GM12878 (cell line): ENCODE data around the gene MGAT3. TPM values are rescaled to one million over a fixed set of nuclear protein-coding genes. Genes with fewer than 3 reads are reported as not detected.
A peak's percentile ranks its signal among the peaks of the same experiment; 100 is the strongest.

ENCODE experiments used
- ATAC-seq: fragments of 200-7000 bp; cut with Tn5 transposase; 3 replicates; pipeline ENCODE4 v1.9.1; 2020; ENCODE audit warnings: mild to moderate bottlenecking, moderate library complexity
- BruUV-seq: library from RNA; stranded (reverse); fragments of 400-500 nt; replicated peaks from 2 replicates; lab custom pipeline; 2021; lab: Mats Ljungman, UMichigan
- CTCF ChIA-PET: fragments of 300-600 bp; sonication (Branson Sonifier 250); formaldehyde crosslinking; extraction: SDS; loops from one replicate; lab custom pipeline; 2021; ENCODE audit warnings: inconsistent platforms; lab: Yijun Ruan, JAX
- POLR2A ChIA-PET: fragments of 350-600 bp; formaldehyde crosslinking; extraction: SDS; loops from one replicate; lab custom pipeline; 2021; ENCODE audit warnings: inconsistent platforms; lab: Charles Lee
- RAD21 ChIA-PET: fragments of 300-600 bp; sonication (Branson Sonifier 250); formaldehyde crosslinking; loops from one replicate; lab custom pipeline; 2023; ENCODE audit warnings: antibody characterized with exemption; ENCODE audit not compliant: unreplicated experiment; lab: Charles Lee
- SMC1A ChIA-PET: fragments of 300-600 bp; sonication (Branson Sonifier 250); formaldehyde crosslinking; loops from one replicate; lab custom pipeline; 2023; ENCODE audit not compliant: unreplicated experiment, uncharacterized antibody; lab: Charles Lee
- DNase-seq: peaks from one replicate; pipeline ENCODE4 v3.0.0-alpha.2; 2011; ENCODE audit warnings: low read depth, low spot score
- FAIRE-seq: peaks from 3 replicates; lab custom pipeline; 2011; peaks lifted over from hg19 to GRCh38; lab: Jason Lieb, UNC
- H2AFZ ChIP-seq: 2 replicates; pipeline ENCODE4 v1.6.0; 2011; ENCODE audit warnings: low read depth, low read length, control low read depth; ENCODE audit not compliant: control insufficient read depth
- H3K27ac ChIP-seq: 2 replicates; pipeline ENCODE4 v1.5.1; 2011; ENCODE audit warnings: control low read depth; ENCODE audit not compliant: control insufficient read depth, insufficient read depth
- H3K27me3 ChIP-seq, 2 experiments: replicated peaks in 1 of 2; 2 replicates each; pipeline versions ENCODE4 v1.6.0 to v1.6.1; 2011; ENCODE audit warnings: low read length in 1 of 2; ENCODE audit not compliant: control insufficient read depth in 2 of 2, insufficient read depth in 2 of 2
- H3K36me3 ChIP-seq, 2 experiments: 2 replicates each; pipeline ENCODE4 v1.5.1; 2011; ENCODE audit warnings: low read length in 1 of 2; ENCODE audit not compliant: control insufficient read depth in 2 of 2, insufficient read depth in 2 of 2
- H3K4me1 ChIP-seq: 2 replicates; pipeline ENCODE4 v1.6.1; 2011; ENCODE audit warnings: mild to moderate bottlenecking, low read length, moderate library complexity, mixed read lengths; ENCODE audit not compliant: control insufficient read depth, insufficient read depth
- H3K4me2 ChIP-seq: 2 replicates; pipeline ENCODE4 v1.6.0; 2011; ENCODE audit warnings: control low read depth; ENCODE audit not compliant: control insufficient read depth, insufficient read depth
- H3K4me3 ChIP-seq: fragments of 200-600 bp; sonication (generic); 2 replicates; pipeline ENCODE4 v1.5.1; 2016
- H3K79me2 ChIP-seq: 2 replicates; pipeline ENCODE4 v1.6.0; 2011; ENCODE audit warnings: low read length; ENCODE audit not compliant: control insufficient read depth, insufficient read depth
- H3K9ac ChIP-seq: 2 replicates; pipeline ENCODE4 v1.8.0; 2011; ENCODE audit warnings: low read length, control low read depth, mixed read lengths; ENCODE audit not compliant: control insufficient read depth, insufficient read depth
- H3K9me3 ChIP-seq: replicated peaks from 3 replicates; pipeline ENCODE4 v1.5.1; 2011; ENCODE audit warnings: mild to moderate bottlenecking, low read length; ENCODE audit not compliant: control insufficient read depth, insufficient read depth
- H4K20me1 ChIP-seq: 2 replicates; pipeline ENCODE4 v1.6.0; 2011; ENCODE audit not compliant: control insufficient read depth, insufficient read depth
- ATF7 ChIP-seq: fragments of 450-650 bp; IDR thresholded peaks from 2 replicates; pipeline ENCODE4 v1.6.1; 2016; ENCODE audit warnings: low read depth, mild to moderate bottlenecking
- KLF5 ChIP-seq: fragments of 450-650 bp; IDR thresholded peaks from 2 replicates; pipeline ENCODE4 v1.6.1; 2014; ENCODE audit warnings: mild to moderate bottlenecking; ENCODE audit not compliant: partially characterized antibody
- MEF2B ChIP-seq: fragments of 450-650 bp; IDR thresholded peaks from 2 replicates; pipeline ENCODE4 v1.6.1; 2018; ENCODE audit warnings: mild to moderate bottlenecking, moderate library complexity; ENCODE audit not compliant: partially characterized antibody, poor library complexity, severe bottlenecking
- PRDM15 ChIP-seq: fragments of 450-650 bp; formaldehyde crosslinking; IDR thresholded peaks from 2 replicates; pipeline ENCODE4 v1.4.0; 2020; ENCODE audit warnings: mild to moderate bottlenecking, moderate library complexity
- RCOR1 ChIP-seq: conservative IDR thresholded peaks from 2 replicates; pipeline ENCODE4 v1.6.1; 2012; ENCODE audit warnings: low read depth, low read length, improper control_type of control experiment
- WGBS: methylation state at CpG from one replicate; pipeline ENCODE4 v1.1.6; 2016; ENCODE audit warnings: low lambda C conversion rate; ENCODE audit not compliant: insufficient replicate concordance, insufficient coverage; ENCODE audit errors: missing lambda C conversion rate; 5-methylcytosine and 5-hydroxymethylcytosine counted together
- in situ Hi-C: fragments of 300-500 bp; cut with MboI; formaldehyde crosslinking; loops from 9 replicates; pipeline ENCODE4 v1.14.3; 2018; ENCODE audit warnings: mixed read lengths
- intact Hi-C: fragments of 100-400 bp; cut with micrococcal nuclease; formaldehyde crosslinking; loops from one replicate; pipeline ENCODE4 v1.14.2; 2022; ENCODE audit not compliant: unreplicated experiment
- polyA plus RNA-seq, 11 experiments: library from polyadenylated mRNA; depleted of rRNA in 4 of 11; unstranded in 6 of 11; stranded (reverse) in 5 of 11; fragments of >200 nt; fragmentation: Nextera tagmentation in 4 of 11; fragmentation: Illumina TruSeq in 1 of 11; extraction: Ambion mirVana in 4 of 11; extraction: Trizol in 1 of 11; gene quantifications; 1 replicate in 1 of 11; 2 replicates in 10 of 11; pipeline versions ENCODE4 v1.2.1 to v1.2.3, GENCODE V29; 2011 to 2016; ENCODE audit warnings: inconsistent platforms in 2 of 11, missing spikeins in 2 of 11, low read depth in 1 of 11
- total RNA-seq, 4 experiments: library from RNA; depleted of rRNA in 3 of 4; stranded (reverse); fragments of >200 nt in 3 of 4; fragmentation: Illumina TruSeq in 1 of 4; extraction: Trizol in 1 of 4; gene quantifications; 2 replicates each; pipeline versions ENCODE4 v1.2.1 to v1.2.3, GENCODE V29; 2013 to 2021
- TF ChIP-seq, protein P1 (sequence below): fragments of 450-650 bp; IDR thresholded peaks from 2 replicates; pipeline ENCODE4 v1.6.1; 2014; ENCODE audit warnings: mild to moderate bottlenecking
- TF ChIP-seq, protein P2 (sequence below): fragments of 150-350 bp; IDR thresholded peaks from 2 replicates; pipeline ENCODE4 v1.6.1; 2016; ENCODE audit warnings: low read depth, low read length

The MGAT3 gene
- total and polyA plus RNA-seq, 10 of the 15 experiments (the other 5 are each of a cell fraction or from before 2014, with no cell fraction given): 0.32 to 40.2 (median 11.9) TPM

DNA sequence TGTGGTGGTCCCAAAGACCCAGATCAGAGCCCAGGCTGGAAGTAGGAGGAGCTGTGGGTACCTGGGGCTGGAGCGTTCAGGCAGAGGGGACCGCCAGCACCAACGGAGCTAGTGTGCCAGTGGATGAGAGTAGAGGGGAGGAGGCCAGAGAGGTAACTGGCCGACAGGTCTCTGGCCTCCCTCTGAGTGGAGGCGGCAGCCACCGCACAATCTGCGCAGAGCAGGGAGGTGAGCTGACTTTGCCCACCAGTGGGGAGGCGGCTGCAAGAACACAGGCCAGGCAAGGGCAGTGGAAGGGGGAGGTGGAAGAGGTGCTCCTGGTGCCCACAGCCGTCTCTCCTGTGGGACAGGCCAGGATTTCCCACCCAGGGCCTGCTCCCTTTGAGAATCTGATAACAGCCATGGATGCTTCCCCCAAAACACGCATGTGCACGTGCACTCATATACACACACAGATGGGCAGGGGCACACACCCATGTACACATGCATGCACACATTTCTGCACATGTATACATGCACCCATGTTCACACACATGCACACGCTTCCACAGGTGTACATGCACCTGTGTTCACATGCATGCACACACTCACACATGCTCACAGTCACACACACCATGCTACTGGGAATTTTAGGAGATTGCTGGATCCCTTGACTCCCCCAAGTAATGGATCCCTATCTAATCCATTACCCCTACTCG lies 6.4 kb upstream of the MGAT3 start:
- no peak overlapping the region for H3K9ac ChIP-seq
- no peaks in the 10 kb centered on the region for H3K27me3 ChIP-seq
- in situ Hi-C loops (no loop called here), intact Hi-C loops (no loop called here)
- FAIRE-seq: no peak
- no peak overlapping the region; the same call in 1 of the 2 replicates for H3K4me3 ChIP-seq
- WGBS: 86% methylated on average over 12 of the region's 13 CpGs
- peaks cover 50% of the 10 kb centered on the region for H3K79me2 ChIP-seq
- no peak for DNase-seq
- H3K27ac ChIP-seq: no peak overlapping the region
- H3K4me1 ChIP-seq: peaks cover 58% of the 10 kb centered on the region
- no peaks in the 10 kb centered on the region; a peak in 1 of 4 replicates for H3K36me3 ChIP-seq
- SMC1A ChIA-PET: interaction anchor here (0.7 to 5.9 kb wide), 3 partner anchors 9 to 13 kb away, joined by 3 to 50 read pairs (median 7); no protein-coding TSS in a partner anchor
- CTCF ChIA-PET: interaction anchor here (1.2 to 5.8 kb wide), 3 partner anchors 8 to 77 kb away, joined by 3 to 27 read pairs (median 4); no protein-coding TSS in a partner anchor
- no peaks in the 10 kb centered on the region for H3K9me3 ChIP-seq
- peak overlapping the region; percentile 99 for H3K4me2 ChIP-seq
- POLR2A ChIA-PET: interaction anchor here (1.0 to 4.7 kb wide), 2 partner anchors 12 to 22 kb away, joined by 3 to 38 read pairs; no protein-coding TSS in a partner anchor
- RAD21 ChIA-PET: no interaction called here
- no peaks in the 10 kb centered on the region for H4K20me1 ChIP-seq
- TF ChIP-seq, protein P1, sequence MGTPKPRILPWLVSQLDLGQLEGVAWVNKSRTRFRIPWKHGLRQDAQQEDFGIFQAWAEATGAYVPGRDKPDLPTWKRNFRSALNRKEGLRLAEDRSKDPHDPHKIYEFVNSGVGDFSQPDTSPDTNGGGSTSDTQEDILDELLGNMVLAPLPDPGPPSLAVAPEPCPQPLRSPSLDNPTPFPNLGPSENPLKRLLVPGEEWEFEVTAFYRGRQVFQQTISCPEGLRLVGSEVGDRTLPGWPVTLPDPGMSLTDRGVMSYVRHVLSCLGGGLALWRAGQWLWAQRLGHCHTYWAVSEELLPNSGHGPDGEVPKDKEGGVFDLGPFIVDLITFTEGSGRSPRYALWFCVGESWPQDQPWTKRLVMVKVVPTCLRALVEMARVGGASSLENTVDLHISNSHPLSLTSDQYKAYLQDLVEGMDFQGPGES: no peak
- TF ChIP-seq MEF2B: no peak
- no peak for TF ChIP-seq KLF5
- TF ChIP-seq RCOR1: no peak
- no peak for TF ChIP-seq PRDM15
- TF ChIP-seq, protein P2, sequence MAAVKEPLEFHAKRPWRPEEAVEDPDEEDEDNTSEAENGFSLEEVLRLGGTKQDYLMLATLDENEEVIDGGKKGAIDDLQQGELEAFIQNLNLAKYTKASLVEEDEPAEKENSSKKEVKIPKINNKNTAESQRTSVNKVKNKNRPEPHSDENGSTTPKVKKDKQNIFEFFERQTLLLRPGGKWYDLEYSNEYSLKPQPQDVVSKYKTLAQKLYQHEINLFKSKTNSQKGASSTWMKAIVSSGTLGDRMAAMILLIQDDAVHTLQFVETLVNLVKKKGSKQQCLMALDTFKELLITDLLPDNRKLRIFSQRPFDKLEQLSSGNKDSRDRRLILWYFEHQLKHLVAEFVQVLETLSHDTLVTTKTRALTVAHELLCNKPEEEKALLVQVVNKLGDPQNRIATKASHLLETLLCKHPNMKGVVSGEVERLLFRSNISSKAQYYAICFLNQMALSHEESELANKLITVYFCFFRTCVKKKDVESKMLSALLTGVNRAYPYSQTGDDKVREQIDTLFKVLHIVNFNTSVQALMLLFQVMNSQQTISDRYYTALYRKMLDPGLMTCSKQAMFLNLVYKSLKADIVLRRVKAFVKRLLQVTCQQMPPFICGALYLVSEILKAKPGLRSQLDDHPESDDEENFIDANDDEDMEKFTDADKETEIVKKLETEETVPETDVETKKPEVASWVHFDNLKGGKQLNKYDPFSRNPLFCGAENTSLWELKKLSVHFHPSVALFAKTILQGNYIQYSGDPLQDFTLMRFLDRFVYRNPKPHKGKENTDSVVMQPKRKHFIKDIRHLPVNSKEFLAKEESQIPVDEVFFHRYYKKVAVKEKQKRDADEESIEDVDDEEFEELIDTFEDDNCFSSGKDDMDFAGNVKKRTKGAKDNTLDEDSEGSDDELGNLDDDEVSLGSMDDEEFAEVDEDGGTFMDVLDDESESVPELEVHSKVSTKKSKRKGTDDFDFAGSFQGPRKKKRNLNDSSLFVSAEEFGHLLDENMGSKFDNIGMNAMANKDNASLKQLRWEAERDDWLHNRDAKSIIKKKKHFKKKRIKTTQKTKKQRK: no peak
- no peak for TF ChIP-seq ATF7
- BruUV-seq: no TSS peak
- no peak overlapping the region for H2AFZ ChIP-seq
- no peak for ATAC-seq
